Vagina (tissue), 2 donors: ENCODE results near the gene F10.

Source experiments
- CTCF ChIP-seq, 3 experiments: fragments of 450-650 bp in 2 of 3; fragments of 200-600 bp in 1 of 3; sonication (generic) in 1 of 3; IDR thresholded peaks; one replicate each; pipeline ENCODE4 v1.5.1; 2017 to 2019; ENCODE audit warnings: antibody characterized with exemption in 3 of 3, mild to moderate bottlenecking in 2 of 3, moderate library complexity in 2 of 3
- POLR2AphosphoS5 ChIP-seq, 2 donors: sonication (generic); formaldehyde crosslinking; IDR thresholded peaks; one replicate each; pipeline ENCODE4 v1.9.0; 2017; ENCODE audit warnings: antibody characterized with exemption in 2 of 2, mild to moderate bottlenecking in 2 of 2, low read depth in 1 of 2; ENCODE audit not compliant: insufficient read depth in 1 of 2

DNA sequence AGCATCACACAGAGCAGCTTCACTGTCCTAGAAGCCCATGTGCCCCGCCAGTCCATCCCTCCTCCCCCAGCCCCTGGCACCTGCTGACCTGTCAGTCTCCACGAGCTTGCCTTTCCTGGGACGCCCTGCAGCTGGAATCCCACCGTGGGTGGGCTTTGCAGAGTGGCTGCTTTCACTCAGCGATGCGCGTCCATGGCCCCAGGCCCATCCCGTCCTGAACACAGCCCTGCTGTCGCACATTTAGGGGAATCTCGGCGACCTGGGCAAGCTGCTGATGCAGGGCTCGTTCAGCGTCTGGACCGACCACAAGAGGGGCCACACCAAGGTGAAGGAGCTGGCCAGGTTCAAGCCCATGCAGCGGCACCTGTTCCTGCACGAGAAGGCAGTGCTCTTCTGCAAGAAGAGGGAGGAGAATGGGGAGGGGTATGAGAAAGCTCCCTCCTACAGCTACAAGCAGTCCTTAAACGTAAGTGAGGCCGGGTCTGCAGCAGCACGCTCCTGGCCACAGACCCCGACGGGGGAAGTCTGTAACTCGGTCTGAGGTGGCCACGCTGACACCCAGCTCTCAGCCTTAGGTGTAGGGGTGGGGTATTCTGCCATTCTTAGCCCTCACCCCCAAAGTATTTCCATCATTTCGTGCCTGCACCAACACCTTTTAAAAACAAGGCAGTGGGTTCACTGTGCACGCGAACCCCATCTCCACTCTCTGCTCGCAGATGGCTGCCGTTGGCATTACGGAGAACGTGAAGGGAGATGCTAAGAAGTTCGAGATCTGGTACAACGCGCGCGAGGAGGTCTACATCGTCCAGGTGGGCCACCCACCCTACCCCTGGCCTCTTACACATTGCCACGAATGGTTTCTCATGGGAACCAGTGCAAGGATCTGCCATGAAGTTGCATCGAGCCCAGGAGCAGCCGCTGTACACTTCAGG is 35.3 kb upstream of the F10 start:
- TF ChIP-seq POLR2AphosphoS5 (IDR thresholded peaks at IDR 0.05; ENCODE audit: insufficient read depth in 1 of 2, low read depth in 1 of 2) (no peak), CTCF (IDR thresholded peaks at IDR 0.05) (no peak)
